Measurements from ENCODE around the gene IMPG1. TPM values are rescaled to one million over a fixed set of nuclear protein-coding genes. Genes with fewer than 3 reads are reported as not detected.
A peak's percentile ranks its signal among the peaks of the same experiment; 100 is the strongest.

Gene IMPG1
- total and polyA plus RNA-seq, 2 of the 8 experiments (the other 6 are each of a cell fraction or from before 2014, with no cell fraction given) = 0.02 TPM; not detected in 1

- DNase-seq (ENCODE audit: low read depth in 1 of 2, low spot score in 2 of 2) (peak in 1 of 2 experiments; percentile 44), FAIRE-seq (peak; percentile 76)
- Histone ChIP-seq H4K20me1 (replicated peaks in 1 of 2; ENCODE audit: control insufficient read depth in 1 of 2, insufficient read depth in 2 of 2, low read length in 2 of 2) (peaks cover 0 to 2% of the 10 kb centered on the region in 2 experiments), H2BK5ac (ENCODE audit: low read depth, low read length) (no peak overlapping the region), H3K79me2 (ENCODE audit: control insufficient read depth in 1 of 2, insufficient read depth in 2 of 2, low read length in 2 of 2) (no peaks in the 10 kb centered on the region), H2BK120ac (replicated peaks; ENCODE audit: low read depth, low read length) (no peak overlapping the region), H2BK12ac (ENCODE audit: low read depth, low read length) (no peak overlapping the region), H3K27ac (ENCODE audit: low read depth, low read length) (no peak overlapping the region), H4K5ac (ENCODE audit: insufficient read length, low read depth, low read length) (no peak overlapping the region), H3K23me2 (ENCODE audit: low read depth, low read length) (no peaks in the 10 kb centered on the region), H2AK5ac (ENCODE audit: low read depth, low read length) (no peak overlapping the region), H2BK20ac (ENCODE audit: low read length) (no peak overlapping the region), H2AFZ (ENCODE audit: low read length) (no peak overlapping the region), H3K4me1 (replicated peaks in 1 of 4; ENCODE audit: control insufficient read depth in 3 of 4, insufficient read depth in 4 of 4, low read length in 3 of 4) (peaks cover 0 to 5% (median 3%) of the 10 kb centered on the region in 4 experiments; a peak in 3 of 7 replicates), H4K8ac (ENCODE audit: extremely low read depth, insufficient read depth, low read length) (no peak overlapping the region), H3K56ac (replicated peaks; ENCODE audit: insufficient read length, low read depth, low read length) (no peak overlapping the region), H2BK15ac (ENCODE audit: low read length) (no peak overlapping the region), H3K4ac (replicated peaks; ENCODE audit: insufficient read length, low read depth, low read length) (no peak overlapping the region), H3K79me1 (ENCODE audit: low read depth, low read length) (no peaks in the 10 kb centered on the region), H3K9ac (replicated peaks in 1 of 4; ENCODE audit: extremely low read depth in 1 of 4, low read depth in 3 of 4, low read length in 3 of 4) (no peak overlapping the region), H3K4me2 (ENCODE audit: insufficient read depth in 1 of 2, low read depth in 2 of 2, low read length in 2 of 2) (peak overlapping the region in 1 of 2 experiments; percentile 19; a peak in 1 of 4 replicates), H3K18ac (ENCODE audit: extremely low read depth, low read length) (no peak overlapping the region), H4K91ac (replicated peaks; ENCODE audit: insufficient read length, low read length) (no peak overlapping the region), H3K23ac (ENCODE audit: insufficient read length) (no peak overlapping the region), H3K4me3 (ENCODE audit: extremely low read depth in 1 of 4, insufficient read depth in 2 of 4, low read depth in 3 of 4, low read length in 4 of 4) (no peak overlapping the region; a peak in 1 of 8 replicates), H3K27me3 (replicated peaks in 1 of 4; ENCODE audit: control insufficient read depth in 3 of 4, extremely low read depth in 1 of 4, insufficient read depth in 3 of 4, low read length in 3 of 4) (peaks cover 31 to 64% (median 45%) of the 10 kb centered on the region in 4 experiments), H3K36me3 (ENCODE audit: control insufficient read depth in 2 of 4, insufficient read depth in 4 of 4, low read length in 3 of 4) (peaks cover 0 to 7% (median 0%) of the 10 kb centered on the region in 4 experiments; a peak in 1 of 8 replicates), H3K14ac (ENCODE audit: insufficient read length) (no peak overlapping the region), H3K9me3 (ENCODE audit: insufficient read depth in 2 of 2, low read depth in 1 of 2, low read length in 1 of 2) (peaks cover 11 to 16% of the 10 kb centered on the region in 2 experiments)
- ChIA-PET CTCF (ENCODE audit: partially characterized antibody) (no interaction called here), POLR2A (ENCODE audit: partially characterized antibody) (no interaction called here)
- TF ChIP-seq HDAC2 (IDR thresholded peaks at IDR 0.05; ENCODE audit: borderline replicate concordance in 1 of 2, low read depth in 2 of 2, low read length in 2 of 2) = peak in 1 of 2 experiments; percentile 85; a peak in 1 of 4 replicates
- TF ChIP-seq POU5F1 (IDR thresholded peaks at IDR 0.05; ENCODE audit: low read depth, low read length) = peak; percentile 97
- no peak for TF ChIP-seq ZNF274 (IDR thresholded peaks at IDR 0.05; ENCODE audit: borderline replicate concordance, extremely low read depth, low read length)
- TF ChIP-seq CTCF (IDR thresholded peaks at IDR 0.05; ENCODE audit: control extremely low read depth in 1 of 3, insufficient read depth in 1 of 3, low read depth in 1 of 3, low read length in 3 of 3) = no peak
- peak; percentile 64; the same call in 1 of the 2 replicates for TF ChIP-seq POLR2AphosphoS5 (IDR thresholded peaks at IDR 0.05; ENCODE audit: low read depth, low read length)
- peak; percentile 29; the same call in 1 of the 2 replicates for TF ChIP-seq ATF2 (IDR thresholded peaks at IDR 0.05; ENCODE audit: low read length)
- no peak for TF ChIP-seq KDM1A (IDR thresholded peaks at IDR 0.05; ENCODE audit: borderline replicate concordance, low read length)
Observed at GRCh38 chr6:76120302-76120701, 47.8 kb upstream of the IMPG1 start.
